ENCODE data around the gene ZBTB33.
A peak's percentile ranks its signal among the peaks of the same experiment; 100 is the strongest.

The ZBTB33 gene

DNA sequence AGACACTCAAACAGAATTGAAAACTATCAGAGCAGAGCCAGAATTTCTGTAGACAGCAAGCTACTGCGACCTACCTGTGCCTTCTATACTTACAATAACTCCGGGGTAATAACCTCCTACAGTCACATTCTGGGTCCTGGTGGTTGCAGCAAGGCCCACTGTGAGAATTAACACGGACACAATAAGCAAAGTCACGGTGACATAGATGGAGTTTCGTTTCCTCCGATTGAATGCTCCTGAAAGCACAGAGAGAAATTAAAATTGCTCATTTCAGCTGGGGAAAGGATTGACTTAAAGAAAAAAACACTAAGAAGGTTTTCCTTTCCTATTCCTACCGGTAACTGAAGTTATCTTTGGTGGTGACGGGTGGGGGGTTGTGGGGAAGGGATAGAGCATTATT, 53.6 kb downstream of the ZBTB33 start:
- H3K4me1 ChIP-seq (ENCODE audit: control insufficient read depth, insufficient read depth, low read length), result peaks cover 4% of the 10 kb centered on the region; the same call in 1 of the 2 replicates
- no peaks in the 10 kb centered on the region for H3K36me3 ChIP-seq (ENCODE audit: control insufficient read depth in 2 of 2, insufficient read depth in 1 of 2, low read length in 2 of 2)
- H3K27ac ChIP-seq (ENCODE audit: extremely low read depth, low read depth, low read length), result no peak overlapping the region
- POLR2A ChIA-PET, result no interaction called here
- CTCF ChIA-PET, result interaction anchor here (0.6 kb wide), 1 partner anchor 14 kb away, joined by 3 read pairs; no protein-coding TSS in a partner anchor
- no peak for TF ChIP-seq ZNF23 (tag by site-specific recombination; IDR thresholded peaks at IDR 0.05; ENCODE audit: borderline replicate concordance)
- TF ChIP-seq ZNF776 (tag by site-specific recombination; IDR thresholded peaks at IDR 0.05; ENCODE audit: borderline replicate concordance), result no peak
- TF ChIP-seq ZNF169 (tag by site-specific recombination; IDR thresholded peaks at IDR 0.05), result no peak
- TF ChIP-seq ZNF76 (tag by site-specific recombination; IDR thresholded peaks at IDR 0.05; ENCODE audit: borderline replicate concordance, low read depth), result no peak
- TF ChIP-seq, protein P1, sequence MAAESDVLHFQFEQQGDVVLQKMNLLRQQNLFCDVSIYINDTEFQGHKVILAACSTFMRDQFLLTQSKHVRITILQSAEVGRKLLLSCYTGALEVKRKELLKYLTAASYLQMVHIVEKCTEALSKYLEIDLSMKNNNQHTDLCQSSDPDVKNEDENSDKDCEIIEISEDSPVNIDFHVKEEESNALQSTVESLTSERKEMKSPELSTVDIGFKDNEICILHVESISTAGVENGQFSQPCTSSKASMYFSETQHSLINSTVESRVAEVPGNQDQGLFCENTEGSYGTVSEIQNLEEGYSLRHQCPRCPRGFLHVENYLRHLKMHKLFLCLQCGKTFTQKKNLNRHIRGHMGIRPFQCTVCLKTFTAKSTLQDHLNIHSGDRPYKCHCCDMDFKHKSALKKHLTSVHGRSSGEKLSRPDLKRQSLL (tag by site-specific recombination; IDR thresholded peaks at IDR 0.05), result no peak
- no peak for TF ChIP-seq REPIN1 (tag by site-specific recombination; IDR thresholded peaks at IDR 0.05; ENCODE audit: low read depth)
- TF ChIP-seq, protein P2, sequence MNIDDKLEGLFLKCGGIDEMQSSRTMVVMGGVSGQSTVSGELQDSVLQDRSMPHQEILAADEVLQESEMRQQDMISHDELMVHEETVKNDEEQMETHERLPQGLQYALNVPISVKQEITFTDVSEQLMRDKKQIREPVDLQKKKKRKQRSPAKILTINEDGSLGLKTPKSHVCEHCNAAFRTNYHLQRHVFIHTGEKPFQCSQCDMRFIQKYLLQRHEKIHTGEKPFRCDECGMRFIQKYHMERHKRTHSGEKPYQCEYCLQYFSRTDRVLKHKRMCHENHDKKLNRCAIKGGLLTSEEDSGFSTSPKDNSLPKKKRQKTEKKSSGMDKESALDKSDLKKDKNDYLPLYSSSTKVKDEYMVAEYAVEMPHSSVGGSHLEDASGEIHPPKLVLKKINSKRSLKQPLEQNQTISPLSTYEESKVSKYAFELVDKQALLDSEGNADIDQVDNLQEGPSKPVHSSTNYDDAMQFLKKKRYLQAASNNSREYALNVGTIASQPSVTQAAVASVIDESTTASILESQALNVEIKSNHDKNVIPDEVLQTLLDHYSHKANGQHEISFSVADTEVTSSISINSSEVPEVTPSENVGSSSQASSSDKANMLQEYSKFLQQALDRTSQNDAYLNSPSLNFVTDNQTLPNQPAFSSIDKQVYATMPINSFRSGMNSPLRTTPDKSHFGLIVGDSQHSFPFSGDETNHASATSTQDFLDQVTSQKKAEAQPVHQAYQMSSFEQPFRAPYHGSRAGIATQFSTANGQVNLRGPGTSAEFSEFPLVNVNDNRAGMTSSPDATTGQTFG (tag by site-specific recombination; IDR thresholded peaks at IDR 0.05; ENCODE audit: borderline replicate concordance), result no peak
- no peak for TF ChIP-seq SP2 (tag by site-specific recombination; IDR thresholded peaks at IDR 0.05)
- TF ChIP-seq ZNF16 (tag by site-specific recombination; IDR thresholded peaks at IDR 0.05; ENCODE audit: low read depth), result no peak
- no peak for TF ChIP-seq ZNF558 (tag by site-specific recombination; IDR thresholded peaks at IDR 0.05)
- no peak for TF ChIP-seq ZBTB48 (tag by site-specific recombination; IDR thresholded peaks at IDR 0.05)
- TF ChIP-seq MEIS1 (CRISPR knock-in tag; IDR thresholded peaks at IDR 0.05; ENCODE audit: borderline replicate concordance), result no peak
- TF ChIP-seq ZNF664 (tag by site-specific recombination; IDR thresholded peaks at IDR 0.05), result no peak
- TF ChIP-seq ZNF548 (tag by site-specific recombination; IDR thresholded peaks at IDR 0.05), result no peak
- no peak for TF ChIP-seq ZNF792 (tag by site-specific recombination; IDR thresholded peaks at IDR 0.05)
- no peak for TF ChIP-seq ZNF2 (tag by site-specific recombination; IDR thresholded peaks at IDR 0.05)
- TF ChIP-seq ZNF114 (tag by site-specific recombination; IDR thresholded peaks at IDR 0.05), result no peak
- H3K9me3 ChIP-seq (ENCODE audit: control insufficient read depth, insufficient read depth, low read depth, low read length), result no peaks in the 10 kb centered on the region
- H3K4me3 ChIP-seq (ENCODE audit: low read depth, low read length), result no peak overlapping the region

DNA sequence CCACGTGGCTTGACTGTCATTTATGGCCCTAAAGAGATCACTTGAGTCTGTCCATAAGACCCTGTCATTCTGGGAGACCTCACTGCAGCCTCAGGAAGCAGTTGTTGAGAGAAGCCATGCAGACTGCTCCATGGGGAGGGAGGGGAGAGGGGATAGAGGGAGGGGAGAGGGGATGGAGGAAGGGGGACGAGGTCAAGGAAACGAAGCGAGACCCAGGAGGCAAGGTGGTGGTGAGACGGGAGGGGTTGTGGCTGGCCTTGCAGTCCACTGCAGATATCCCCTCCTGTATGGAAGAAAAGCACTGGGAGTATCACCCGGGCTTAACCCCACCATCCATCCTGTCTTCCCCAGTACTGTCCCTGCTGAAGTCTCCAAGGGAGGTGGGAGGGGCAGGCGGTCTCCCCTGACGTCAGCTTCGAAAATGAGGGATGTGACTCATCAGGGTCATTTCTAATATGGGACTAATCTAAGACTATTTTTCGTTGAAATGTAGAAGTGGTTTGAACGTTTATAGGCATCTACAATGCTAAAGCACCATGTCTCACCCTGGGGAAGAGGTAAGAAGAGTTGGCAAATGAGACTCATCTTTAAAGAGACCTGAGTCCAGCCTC, 55.0 kb downstream of the ZBTB33 start:
- Histone ChIP-seq H3K4me3 (ENCODE audit: low read depth, low read length) (no peak overlapping the region), H3K4me1 (ENCODE audit: control insufficient read depth, insufficient read depth, low read length) (peaks cover 4% of the 10 kb centered on the region; the same call in 1 of the 2 replicates), H3K27ac (ENCODE audit: extremely low read depth, low read depth, low read length) (no peak overlapping the region), H3K36me3 (ENCODE audit: control insufficient read depth in 2 of 2, insufficient read depth in 1 of 2, low read length in 2 of 2) (no peaks in the 10 kb centered on the region), H3K9me3 (ENCODE audit: control insufficient read depth, insufficient read depth, low read depth, low read length) (no peaks in the 10 kb centered on the region)
- POLR2A ChIA-PET, result interaction anchor here (0.7 kb wide), 1 partner anchor 74 kb away, joined by 7 read pairs; no protein-coding TSS in a partner anchor
- CTCF ChIA-PET, result no interaction called here
- peak; percentile 75 for TF ChIP-seq ZNF366 (tag by site-specific recombination; conservative IDR thresholded peaks at IDR 0.05)
- 0 out of 2 replicates have a peak, but pooled peaks have one; percentile 31 for TF ChIP-seq ZNF335 (tag by site-specific recombination; conservative IDR thresholded peaks at IDR 0.05)
- 0 out of 2 replicates have a peak, but pooled peaks have one; percentile 6 for TF ChIP-seq ZIC2 (tag by site-specific recombination; IDR thresholded peaks at IDR 0.05)
- peak; percentile 62; the same call in 1 of the 2 replicates for TF ChIP-seq ZNF629 (tag by site-specific recombination; IDR thresholded peaks at IDR 0.05)
- TF ChIP-seq, protein P3, sequence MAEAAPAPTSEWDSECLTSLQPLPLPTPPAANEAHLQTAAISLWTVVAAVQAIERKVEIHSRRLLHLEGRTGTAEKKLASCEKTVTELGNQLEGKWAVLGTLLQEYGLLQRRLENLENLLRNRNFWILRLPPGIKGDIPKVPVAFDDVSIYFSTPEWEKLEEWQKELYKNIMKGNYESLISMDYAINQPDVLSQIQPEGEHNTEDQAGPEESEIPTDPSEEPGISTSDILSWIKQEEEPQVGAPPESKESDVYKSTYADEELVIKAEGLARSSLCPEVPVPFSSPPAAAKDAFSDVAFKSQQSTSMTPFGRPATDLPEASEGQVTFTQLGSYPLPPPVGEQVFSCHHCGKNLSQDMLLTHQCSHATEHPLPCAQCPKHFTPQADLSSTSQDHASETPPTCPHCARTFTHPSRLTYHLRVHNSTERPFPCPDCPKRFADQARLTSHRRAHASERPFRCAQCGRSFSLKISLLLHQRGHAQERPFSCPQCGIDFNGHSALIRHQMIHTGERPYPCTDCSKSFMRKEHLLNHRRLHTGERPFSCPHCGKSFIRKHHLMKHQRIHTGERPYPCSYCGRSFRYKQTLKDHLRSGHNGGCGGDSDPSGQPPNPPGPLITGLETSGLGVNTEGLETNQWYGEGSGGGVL (tag by site-specific recombination; IDR thresholded peaks at IDR 0.05), result peak; percentile 40; the same call in 1 of the 2 replicates
- TF ChIP-seq SCRT2 (tag by site-specific recombination; IDR thresholded peaks at IDR 0.05), result peak; percentile 79; the same call in 1 of the 2 replicates
- TF ChIP-seq SP7 (tag by site-specific recombination; IDR thresholded peaks at IDR 0.05), result peak; percentile 29
- no peak for TF ChIP-seq ZNF677 (tag by site-specific recombination; IDR thresholded peaks at IDR 0.05)
- TF ChIP-seq SP3 (tag by site-specific recombination; IDR thresholded peaks at IDR 0.05), result no peak
- no peak for TF ChIP-seq ZNF623 (tag by site-specific recombination; IDR thresholded peaks at IDR 0.05)
- TF ChIP-seq, protein P4, sequence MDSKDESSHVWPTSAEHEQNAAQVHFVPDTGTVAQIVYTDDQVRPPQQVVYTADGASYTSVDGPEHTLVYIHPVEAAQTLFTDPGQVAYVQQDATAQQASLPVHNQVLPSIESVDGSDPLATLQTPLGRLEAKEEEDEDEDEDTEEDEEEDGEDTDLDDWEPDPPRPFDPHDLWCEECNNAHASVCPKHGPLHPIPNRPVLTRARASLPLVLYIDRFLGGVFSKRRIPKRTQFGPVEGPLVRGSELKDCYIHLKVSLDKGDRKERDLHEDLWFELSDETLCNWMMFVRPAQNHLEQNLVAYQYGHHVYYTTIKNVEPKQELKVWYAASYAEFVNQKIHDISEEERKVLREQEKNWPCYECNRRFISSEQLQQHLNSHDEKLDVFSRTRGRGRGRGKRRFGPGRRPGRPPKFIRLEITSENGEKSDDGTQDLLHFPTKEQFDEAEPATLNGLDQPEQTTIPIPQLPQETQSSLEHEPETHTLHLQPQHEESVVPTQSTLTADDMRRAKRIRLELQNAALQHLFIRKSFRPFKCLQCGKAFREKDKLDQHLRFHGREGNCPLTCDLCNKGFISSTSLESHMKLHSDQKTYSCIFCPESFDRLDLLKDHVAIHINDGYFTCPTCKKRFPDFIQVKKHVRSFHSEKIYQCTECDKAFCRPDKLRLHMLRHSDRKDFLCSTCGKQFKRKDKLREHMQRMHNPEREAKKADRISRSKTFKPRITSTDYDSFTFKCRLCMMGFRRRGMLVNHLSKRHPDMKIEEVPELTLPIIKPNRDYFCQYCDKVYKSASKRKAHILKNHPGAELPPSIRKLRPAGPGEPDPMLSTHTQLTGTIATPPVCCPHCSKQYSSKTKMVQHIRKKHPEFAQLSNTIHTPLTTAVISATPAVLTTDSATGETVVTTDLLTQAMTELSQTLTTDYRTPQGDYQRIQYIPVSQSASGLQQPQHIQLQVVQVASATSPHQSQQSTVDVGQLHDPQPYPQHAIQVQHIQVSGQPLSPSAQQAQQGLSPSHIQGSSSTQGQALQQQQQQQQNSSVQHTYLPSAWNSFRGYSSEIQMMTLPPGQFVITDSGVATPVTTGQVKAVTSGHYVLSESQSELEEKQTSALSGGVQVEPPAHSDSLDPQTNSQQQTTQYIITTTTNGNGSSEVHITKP (tag by site-specific recombination; IDR thresholded peaks at IDR 0.05), result peak; percentile 94

Data from HEK293 (cell line).